Neural cell (in vitro differentiated cells): ENCODE measurements around the gene ANKRD30B. TPM values are rescaled to one million over a fixed set of nuclear protein-coding genes. Genes with fewer than 3 reads are reported as not detected.
"Not testable (repeated sequence)": the region's sequence is repeated elsewhere in the genome, so short reads cannot be mapped to it uniquely, and the experiment has no call there.

Source experiments
- H2AFZ ChIP-seq: fragments of 200-600, 300-800 bp; sonication (generic), shearing (Covaris generic); 2 replicates; pipeline ENCODE4 v1.6.0; 2014; ENCODE audit warnings: low read depth, mild to moderate bottlenecking, antibody characterized with exemption, low read length, moderate library complexity
- H3F3A ChIP-seq: fragments of 200-600 bp; shearing (Covaris generic); 2 replicates; pipeline ENCODE4 v1.6.1; 2016; ENCODE audit warnings: mild to moderate bottlenecking, moderate library complexity, mixed read lengths, antibody characterized with exemption, low read length; ENCODE audit not compliant: insufficient read depth, poor library complexity, severe bottlenecking
- H3K27ac ChIP-seq: fragments of 200-600, 300-800 bp; sonication (generic), shearing (Covaris generic); 2 replicates; pipeline ENCODE4 v1.5.1; 2014; ENCODE audit warnings: mild to moderate bottlenecking, low read length, moderate library complexity
- H3K27me3 ChIP-seq: fragments of 300-800, 200-600 bp; sonication (generic), shearing (Covaris generic); 2 replicates; pipeline ENCODE4 v1.6.0; 2014; ENCODE audit warnings: mild to moderate bottlenecking, low read depth, low read length, moderate library complexity; ENCODE audit not compliant: insufficient read depth
- H3K36me3 ChIP-seq: fragments of 300-800, 200-600 bp; sonication (generic), shearing (Covaris generic); 2 replicates; pipeline ENCODE4 v1.5.1; 2014; ENCODE audit warnings: mild to moderate bottlenecking, antibody characterized with exemption, low read length, moderate library complexity; ENCODE audit not compliant: insufficient read depth
- H3K4me2 ChIP-seq: fragments of 300-800, 200-600 bp; sonication (generic), shearing (Covaris generic); 2 replicates; pipeline ENCODE4 v1.6.0; 2014; ENCODE audit warnings: mild to moderate bottlenecking, low read length
- H3K4me3 ChIP-seq: fragments of 300-800, 200-600 bp; sonication (generic), shearing (Covaris generic); 2 replicates; pipeline ENCODE4 v1.5.1; 2014; ENCODE audit warnings: mild to moderate bottlenecking, low read length, moderate library complexity
- H3K79me2 ChIP-seq: fragments of 200-600 bp; shearing (Covaris generic); replicated peaks from 2 replicates; pipeline ENCODE4 v1.6.0; 2014; ENCODE audit warnings: mild to moderate bottlenecking, low read length, moderate library complexity; ENCODE audit not compliant: insufficient read depth
- H3K9ac ChIP-seq: fragments of 300-800, 200-600 bp; sonication (generic), shearing (Covaris generic); 2 replicates; pipeline ENCODE4 v1.6.1; 2016; ENCODE audit warnings: mild to moderate bottlenecking, low read length, mixed read lengths
- H3K9me2 ChIP-seq: fragments of 200-600 bp; shearing (Covaris generic); 2 replicates; pipeline ENCODE4 v1.6.1; 2016; ENCODE audit warnings: mild to moderate bottlenecking, low read length, mixed read lengths; ENCODE audit not compliant: insufficient read depth
- H3K9me3 ChIP-seq: fragments of 200-600, 300-800 bp; sonication (generic), shearing (Covaris generic); 2 replicates; pipeline ENCODE4 v1.6.1; 2016; ENCODE audit warnings: mild to moderate bottlenecking, mixed run types, low read length, moderate library complexity, mixed read lengths
- H4K20me1 ChIP-seq: fragments of 200-600 bp; shearing (Covaris generic); 2 replicates; pipeline ENCODE4 v1.6.1; 2016; ENCODE audit warnings: mild to moderate bottlenecking, mixed run types; ENCODE audit not compliant: insufficient read depth
- CTCF ChIP-seq: fragments of 450-650 bp; IDR thresholded peaks from 2 replicates; pipeline ENCODE4 v1.5.1; 2014; ENCODE audit warnings: antibody characterized with exemption, mild to moderate bottlenecking, moderate library complexity; ENCODE audit not compliant: poor library complexity, severe bottlenecking
- EP300 ChIP-seq: fragments of 450-650 bp; conservative IDR thresholded peaks from 2 replicates; pipeline ENCODE4 v1.6.1; 2014; ENCODE audit warnings: antibody characterized with exemption, mild to moderate bottlenecking, moderate library complexity; ENCODE audit not compliant: poor library complexity, severe bottlenecking
- EZH2 ChIP-seq: fragments of 200-600, 300-800 bp; shearing (Covaris generic), sonication (generic); IDR thresholded peaks from 2 replicates; pipeline ENCODE4 v1.6.1; 2014; ENCODE audit warnings: antibody characterized with exemption, low read length, borderline replicate concordance, mild to moderate bottlenecking; ENCODE audit not compliant: insufficient read depth, poor library complexity, severe bottlenecking
- MXI1 ChIP-seq: fragments of 450-650 bp; conservative IDR thresholded peaks from 2 replicates; pipeline ENCODE4 v1.6.1; 2014; ENCODE audit warnings: antibody characterized with exemption, mild to moderate bottlenecking; ENCODE audit not compliant: poor library complexity, severe bottlenecking
- POLR2AphosphoS5 ChIP-seq: IDR thresholded peaks from 2 replicates; pipeline ENCODE4 v1.6.1; 2012
- RAD21 ChIP-seq: fragments of 450-650 bp; conservative IDR thresholded peaks from 2 replicates; pipeline ENCODE4 v1.6.1; 2014; ENCODE audit warnings: antibody characterized with exemption, mild to moderate bottlenecking, moderate library complexity
- REST ChIP-seq: IDR thresholded peaks from 2 replicates; pipeline ENCODE4 v1.6.1; 2012; ENCODE audit warnings: borderline replicate concordance
- SMC3 ChIP-seq: fragments of 450-650 bp; conservative IDR thresholded peaks from 2 replicates; pipeline ENCODE4 v1.6.1; 2014; ENCODE audit warnings: antibody characterized with exemption, mild to moderate bottlenecking, moderate library complexity; ENCODE audit not compliant: poor library complexity
- TAF1 ChIP-seq: IDR thresholded peaks from 2 replicates; pipeline ENCODE4 v1.6.1; 2012; ENCODE audit warnings: low read depth
- polyA plus RNA-seq: library from polyadenylated mRNA; depleted of rRNA; stranded (reverse); fragments of >200 nt; gene quantifications from 2 replicates; pipeline ENCODE4 v1.2.3, GENCODE V29; 2014

ANKRD30B gene
- polyA plus RNA-seq, 1 donor from 2014 or later, result not detected

- not testable (repeated sequence) for H3K9me3 ChIP-seq, H4K20me1 ChIP-seq, H3K27me3 ChIP-seq, H3K9me2 ChIP-seq, H3K4me3 ChIP-seq, H3F3A ChIP-seq, H3K27ac ChIP-seq, H3K79me2 ChIP-seq, H3K9ac ChIP-seq, H2AFZ ChIP-seq, H3K4me2 ChIP-seq, H3K36me3 ChIP-seq
Measured at GRCh38 chr18:14721569-14721968, 26.4 kb upstream of the ANKRD30B start.

- H3K9me2 ChIP-seq, H4K20me1 ChIP-seq, H3K27me3 ChIP-seq, H3F3A ChIP-seq, H3K4me3 ChIP-seq, H3K9me3 ChIP-seq, H3K36me3 ChIP-seq, H3K4me2 ChIP-seq, H2AFZ ChIP-seq, H3K27ac ChIP-seq, H3K79me2 ChIP-seq, H3K9ac ChIP-seq: not testable (repeated sequence)
Measured at GRCh38 chr18:14739056-14739455, 8.9 kb upstream of the ANKRD30B start.

- TF ChIP-seq RAD21 (no peak), MXI1 (no peak), REST (no peak), TAF1 (no peak), POLR2AphosphoS5 (no peak), EZH2 (no peak), CTCF (no peak), EP300 (no peak), SMC3 (no peak)
- H3K9ac ChIP-seq, result no peak overlapping the region
Measured at GRCh38 chr18:14746897-14747296, 1.1 kb upstream of the ANKRD30B start.

More at GRCh38 chr18:14746897-14747296, 1.1 kb upstream of the ANKRD30B start:
- Histone ChIP-seq H4K20me1 (no peaks in the 10 kb centered on the region), H3K4me2 (no peak overlapping the region), H3K4me3 (no peak overlapping the region), H3K36me3 (no peaks in the 10 kb centered on the region), H3K27me3 (no peaks in the 10 kb centered on the region), H3K9me2 (no peaks in the 10 kb centered on the region), H3F3A (no peaks in the 10 kb centered on the region), H2AFZ (no peak overlapping the region), H3K9me3 (no peaks in the 10 kb centered on the region), H3K27ac (no peak overlapping the region), H3K79me2 (no peaks in the 10 kb centered on the region)
